Measurements from ENCODE around the gene SNAI3.

GRCh38 chr16:88735121-88735520, 48.8 kb upstream of the SNAI3 start:
- TF ChIP-seq ISL1 (CRISPR knock-in tag; IDR thresholded peaks at IDR 0.05) (no peak), ZFP3 (CRISPR knock-in tag; IDR thresholded peaks at IDR 0.05) (no peak), CSDC2 (CRISPR knock-in tag; IDR thresholded peaks at IDR 0.05) (no peak), RARB (CRISPR knock-in tag; IDR thresholded peaks at IDR 0.05) (no peak), ZNF8 (CRISPR knock-in tag; IDR thresholded peaks at IDR 0.05) (no peak), PATZ1 (CRISPR knock-in tag; IDR thresholded peaks at IDR 0.05; ENCODE audit: borderline replicate concordance) (no peak), TOX (CRISPR knock-in tag; IDR thresholded peaks at IDR 0.05; ENCODE audit: borderline replicate concordance) (no peak), ARNTL (CRISPR knock-in tag; IDR thresholded peaks at IDR 0.05; ENCODE audit: borderline replicate concordance, low read depth) (no peak)
- TF ChIP-seq, protein P1, sequence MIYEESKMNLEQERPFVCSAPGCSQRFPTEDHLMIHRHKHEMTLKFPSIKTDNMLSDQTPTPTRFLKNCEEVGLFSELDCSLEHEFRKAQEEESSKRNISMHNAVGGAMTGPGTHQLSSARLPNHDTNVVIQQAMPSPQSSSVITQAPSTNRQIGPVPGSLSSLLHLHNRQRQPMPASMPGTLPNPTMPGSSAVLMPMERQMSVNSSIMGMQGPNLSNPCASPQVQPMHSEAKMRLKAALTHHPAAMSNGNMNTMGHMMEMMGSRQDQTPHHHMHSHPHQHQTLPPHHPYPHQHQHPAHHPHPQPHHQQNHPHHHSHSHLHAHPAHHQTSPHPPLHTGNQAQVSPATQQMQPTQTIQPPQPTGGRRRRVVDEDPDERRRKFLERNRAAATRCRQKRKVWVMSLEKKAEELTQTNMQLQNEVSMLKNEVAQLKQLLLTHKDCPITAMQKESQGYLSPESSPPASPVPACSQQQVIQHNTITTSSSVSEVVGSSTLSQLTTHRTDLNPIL (CRISPR knock-in tag; IDR thresholded peaks at IDR 0.05; ENCODE audit: low read depth): no peak
